ENCODE data around the gene TRAPPC1.

- TF ChIP-seq CTCF (IDR thresholded peaks at IDR 0.05; ENCODE audit: low read depth, low read length, missing input control): no peak
- no peak for TF ChIP-seq NR2F2 (IDR thresholded peaks at IDR 0.05)
- no peak for TF ChIP-seq FOXA1 (IDR thresholded peaks at IDR 0.05)
- TF ChIP-seq RAD21 (IDR thresholded peaks at IDR 0.05): no peak
- TF ChIP-seq MAX (IDR thresholded peaks at IDR 0.05): no peak
- no peak for TF ChIP-seq ATF3 (IDR thresholded peaks at IDR 0.05)
- no peak for TF ChIP-seq TAF1 (conservative IDR thresholded peaks at IDR 0.05)
- TF ChIP-seq SP1 (IDR thresholded peaks at IDR 0.05): no peak
- no peak for TF ChIP-seq ZBTB33 (IDR thresholded peaks at IDR 0.05)
- TF ChIP-seq HNF4A (conservative IDR thresholded peaks at IDR 0.05): no peak
- TF ChIP-seq GABPA (IDR thresholded peaks at IDR 0.05 in 1 of 2, conservative IDR thresholded peaks at IDR 0.05 in 1 of 2): no peak
- TF ChIP-seq RXRA (IDR thresholded peaks at IDR 0.05): no peak
Observed at GRCh38 chr17:7946441-7946840, 14.7 kb upstream of the TRAPPC1 start.
